Inferior parietal cortex (tissue), 1 donor: Measurements from ENCODE around the gene CST7.
"Not testable (repeated sequence)": the region's sequence is repeated elsewhere in the genome, so short reads cannot be mapped to it uniquely, and the experiment has no call there.

Experiments
- DNase-seq: peaks from one replicate; pipeline ENCODE4 v3.0.0-alpha.2; 2016; ENCODE audit errors: extremely low spot score

The CST7 gene, protein sequence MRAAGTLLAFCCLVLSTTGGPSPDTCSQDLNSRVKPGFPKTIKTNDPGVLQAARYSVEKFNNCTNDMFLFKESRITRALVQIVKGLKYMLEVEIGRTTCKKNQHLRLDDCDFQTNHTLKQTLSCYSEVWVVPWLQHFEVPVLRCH

GRCh38 chr20:24948939-24949679 is at the start of gene CST7:
TSS of gene CST7 (plus strand) at chr20:24949269. CDS start at chr20:24949506, 237 bp downstream.
- DNase-seq, result no peak

- no peak for DNase-seq
Measured at GRCh38 chr20:24906806-24907205, 42.3 kb upstream of the CST7 start.

- no peak for DNase-seq
Measured at GRCh38 chr20:24908642-24909041, 40.4 kb upstream of the CST7 start.

GRCh38 chr20:24909086-24909780 is 39.8 kb upstream of the CST7 start:
- DNase-seq, result no peak

DNA sequence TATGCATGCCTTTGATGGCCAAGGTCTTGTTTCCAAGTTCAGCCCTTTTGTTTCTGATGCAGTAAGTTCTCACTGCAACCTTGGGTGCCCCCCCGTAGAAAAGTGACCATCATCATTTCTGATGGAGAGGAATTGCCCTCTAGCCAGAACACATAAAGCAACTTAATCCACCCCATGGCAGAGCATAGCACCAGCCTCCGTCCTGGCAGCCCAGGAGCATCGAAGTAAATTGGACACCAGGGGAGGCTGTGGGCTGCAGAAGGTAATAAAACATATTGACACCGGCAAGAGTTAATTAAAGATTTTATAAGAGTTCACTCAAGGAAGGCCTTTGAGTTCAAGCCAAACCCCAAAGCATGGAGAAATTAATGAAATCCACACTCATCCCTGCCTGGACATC is 39.2 kb upstream of the CST7 start:
- DNase-seq, result no peak

DNA sequence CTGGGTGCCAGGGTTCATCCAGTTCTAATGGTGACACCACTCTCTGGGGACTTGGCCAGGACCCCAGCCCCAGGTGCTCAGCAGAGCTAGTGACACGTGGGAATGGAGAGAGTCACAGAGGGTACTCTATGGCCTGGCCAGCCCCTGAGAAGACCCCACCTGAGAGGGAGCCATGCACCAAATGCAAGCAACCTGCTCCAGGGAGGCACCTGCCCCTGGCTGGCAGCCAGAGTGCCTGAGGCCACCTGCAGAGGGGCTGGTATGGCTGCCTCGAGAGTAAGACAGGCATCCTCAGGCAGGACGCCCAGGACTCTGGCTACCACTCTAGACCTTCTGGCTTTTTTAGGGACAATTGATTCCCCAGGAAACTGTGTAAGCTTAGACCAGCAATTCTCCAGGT is 38.6 kb upstream of the CST7 start:
- DNase-seq, result no peak

- DNase-seq, result no peak
Measured at GRCh38 chr20:24911461-24911860, 37.6 kb upstream of the CST7 start.

- DNase-seq, result no peak
Measured at GRCh38 chr20:24912397-24913075, 36.5 kb upstream of the CST7 start.

- no peak for DNase-seq
Measured at GRCh38 chr20:24913076-24913628, 35.9 kb upstream of the CST7 start.

- DNase-seq, result no peak
Measured at GRCh38 chr20:24914388-24915241, 34.5 kb upstream of the CST7 start.

- DNase-seq, result no peak
Measured at GRCh38 chr20:24915440-24915839, 33.6 kb upstream of the CST7 start.

DNA sequence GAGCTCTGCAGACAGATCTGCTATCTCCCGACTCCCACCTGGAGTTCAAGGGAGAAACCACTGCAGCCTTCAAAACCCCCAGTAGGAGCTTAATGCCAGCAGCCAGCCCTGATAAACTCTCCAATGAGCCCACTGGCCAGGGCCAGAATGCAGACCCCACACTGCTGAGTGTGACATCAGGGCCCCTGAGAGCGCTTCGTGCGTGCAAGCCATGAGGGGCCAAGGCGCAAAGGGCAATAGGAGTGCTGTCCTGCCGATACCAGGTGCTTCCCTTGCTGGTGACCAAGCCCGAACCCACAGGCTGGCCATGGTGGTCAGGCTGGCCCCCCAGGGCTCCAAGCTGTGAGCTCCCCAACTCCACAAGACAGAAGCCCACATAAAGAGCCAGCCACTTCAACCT is 33.2 kb upstream of the CST7 start:
- no peak for DNase-seq

GRCh38 chr20:24916412-24916811 is 32.7 kb upstream of the CST7 start:
- no peak for DNase-seq

- DNase-seq, result no peak
Measured at GRCh38 chr20:24917056-24917455, 32.0 kb upstream of the CST7 start.

GRCh38 chr20:24917797-24918578 is 31.1 kb upstream of the CST7 start:
- peak; percentile 84 for DNase-seq

- no peak for DNase-seq
Measured at GRCh38 chr20:24918579-24919566, 30.2 kb upstream of the CST7 start.

DNA sequence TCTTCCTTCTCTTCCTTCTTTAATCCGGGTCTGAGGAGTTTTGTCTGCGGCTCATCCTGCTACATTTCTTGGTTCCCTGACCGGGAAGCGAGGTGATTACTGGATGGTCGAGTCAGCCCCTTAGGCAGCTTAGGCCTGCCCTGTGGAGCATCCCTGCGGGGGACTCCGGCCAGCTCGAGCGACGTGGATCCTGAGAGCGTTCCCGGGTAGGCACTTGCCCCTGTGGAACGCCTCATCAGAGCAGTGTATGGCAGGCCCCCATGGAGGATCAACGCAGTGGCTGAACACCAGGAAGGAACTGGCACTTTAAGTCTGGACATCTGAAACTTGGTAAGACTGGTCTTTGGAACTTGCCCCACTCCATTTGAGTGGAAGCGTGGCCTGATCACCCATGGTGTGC is 29.4 kb upstream of the CST7 start:
- not testable (repeated sequence) for DNase-seq

DNA sequence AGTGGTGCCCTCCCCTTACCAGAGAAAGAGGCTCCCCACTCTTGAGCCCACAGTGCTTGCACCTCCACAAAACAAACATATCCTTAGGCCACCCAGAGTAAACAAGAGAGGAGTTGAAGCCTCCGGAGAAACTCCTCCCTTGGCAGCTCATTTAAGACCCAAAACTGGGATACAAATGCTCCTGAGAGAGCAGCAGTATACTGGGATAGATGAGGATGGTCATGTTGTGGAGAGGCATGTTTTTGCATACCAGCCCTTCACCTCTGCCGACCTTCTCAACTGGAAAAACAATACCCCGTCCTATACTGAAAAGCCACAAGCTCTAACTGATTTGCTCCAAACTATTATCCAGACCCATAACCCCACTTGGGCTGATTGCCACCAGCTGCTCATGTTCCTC is 28.4 kb upstream of the CST7 start:
- not testable (repeated sequence) for DNase-seq

- not testable (repeated sequence) for DNase-seq
Measured at GRCh38 chr20:24929259-24929658, 19.8 kb upstream of the CST7 start.
